Body of pancreas (tissue), 4 donors: ENCODE results near the gene ATP8A2.

Experiments used
- CTCF ChIP-seq, 7 experiments: fragments of 450-650 bp in 4 of 7; fragments of 200-600 bp in 3 of 7; sonication (generic) in 3 of 7; IDR thresholded peaks; one replicate each; pipeline ENCODE4 v1.5.1; 2016 to 2019; ENCODE audit warnings: antibody characterized with exemption in 7 of 7
- POLR2A ChIP-seq, 3 donors: fragments of 450-650 bp; IDR thresholded peaks; one replicate each; pipeline ENCODE4 v1.6.1; 2016; ENCODE audit warnings: antibody characterized with exemption in 3 of 3, mild to moderate bottlenecking in 2 of 3

- no peak for TF ChIP-seq CTCF (IDR thresholded peaks at IDR 0.05)
- no peak for TF ChIP-seq POLR2A (IDR thresholded peaks at IDR 0.05)
Observed at GRCh38 chr13:25379011-25379410, 7.2 kb downstream of the ATP8A2 start.
